ENCODE results near the gene SH2D7. TPM values are rescaled to one million over a fixed set of nuclear protein-coding genes. Genes with fewer than 3 reads are reported as not detected.

The SH2D7 gene
- total RNA-seq, 2 experiments from 2014 or later, result not detected

DNA sequence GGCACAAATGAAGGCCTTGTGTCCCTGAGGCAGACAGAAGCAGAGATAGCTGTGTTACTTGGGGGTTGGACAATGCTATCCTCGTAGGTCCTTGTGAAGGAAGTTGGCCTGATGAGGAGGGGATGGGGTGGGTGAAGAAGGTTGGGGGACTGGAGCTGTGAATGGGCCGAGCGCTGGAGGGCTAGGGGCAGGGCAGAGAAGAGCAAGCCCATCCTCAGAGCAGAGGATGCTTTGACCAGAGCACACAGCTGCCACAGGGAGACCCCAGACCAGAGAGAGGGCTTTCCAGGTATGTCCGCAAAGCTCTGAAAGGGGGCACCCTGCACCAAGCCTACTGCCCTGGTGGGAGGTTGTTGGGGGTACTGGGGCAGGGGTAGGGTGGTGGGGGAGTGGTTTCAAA, 9.2 kb upstream of the SH2D7 start:
- CTCF ChIA-PET, result interaction anchor here (1.3 to 3.2 kb wide), 2 partner anchors 10 to 25 kb away, joined by 3 to 15 read pairs; no protein-coding TSS in a partner anchor
- H3K27ac Mint-ChIP-seq, result no peak overlapping the region
- intact Hi-C loops (cut with micrococcal nuclease), result no loop called here
- POLR2A ChIA-PET, result interaction anchor here (1.1 to 1.4 kb wide), 3 partner anchors 8 to 32 kb away, joined by 3 read pairs; no protein-coding TSS in a partner anchor
- no peaks in the 10 kb centered on the region for H3K27me3 Mint-ChIP-seq
- peaks cover 32% of the 10 kb centered on the region for H3K4me1 Mint-ChIP-seq (ENCODE audit: low read depth)
- H3K4me3 Mint-ChIP-seq, result no peak overlapping the region
- no peaks in the 10 kb centered on the region for H3K9me3 Mint-ChIP-seq
- DNase-seq (no peak), ATAC-seq (no peak)
- TF ChIP-seq, protein P1, sequence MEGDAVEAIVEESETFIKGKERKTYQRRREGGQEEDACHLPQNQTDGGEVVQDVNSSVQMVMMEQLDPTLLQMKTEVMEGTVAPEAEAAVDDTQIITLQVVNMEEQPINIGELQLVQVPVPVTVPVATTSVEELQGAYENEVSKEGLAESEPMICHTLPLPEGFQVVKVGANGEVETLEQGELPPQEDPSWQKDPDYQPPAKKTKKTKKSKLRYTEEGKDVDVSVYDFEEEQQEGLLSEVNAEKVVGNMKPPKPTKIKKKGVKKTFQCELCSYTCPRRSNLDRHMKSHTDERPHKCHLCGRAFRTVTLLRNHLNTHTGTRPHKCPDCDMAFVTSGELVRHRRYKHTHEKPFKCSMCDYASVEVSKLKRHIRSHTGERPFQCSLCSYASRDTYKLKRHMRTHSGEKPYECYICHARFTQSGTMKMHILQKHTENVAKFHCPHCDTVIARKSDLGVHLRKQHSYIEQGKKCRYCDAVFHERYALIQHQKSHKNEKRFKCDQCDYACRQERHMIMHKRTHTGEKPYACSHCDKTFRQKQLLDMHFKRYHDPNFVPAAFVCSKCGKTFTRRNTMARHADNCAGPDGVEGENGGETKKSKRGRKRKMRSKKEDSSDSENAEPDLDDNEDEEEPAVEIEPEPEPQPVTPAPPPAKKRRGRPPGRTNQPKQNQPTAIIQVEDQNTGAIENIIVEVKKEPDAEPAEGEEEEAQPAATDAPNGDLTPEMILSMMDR (IDR thresholded peaks at IDR 0.05), result no peak
- H3K36me3 Mint-ChIP-seq (ENCODE audit: low read depth), result no peaks in the 10 kb centered on the region

DNA sequence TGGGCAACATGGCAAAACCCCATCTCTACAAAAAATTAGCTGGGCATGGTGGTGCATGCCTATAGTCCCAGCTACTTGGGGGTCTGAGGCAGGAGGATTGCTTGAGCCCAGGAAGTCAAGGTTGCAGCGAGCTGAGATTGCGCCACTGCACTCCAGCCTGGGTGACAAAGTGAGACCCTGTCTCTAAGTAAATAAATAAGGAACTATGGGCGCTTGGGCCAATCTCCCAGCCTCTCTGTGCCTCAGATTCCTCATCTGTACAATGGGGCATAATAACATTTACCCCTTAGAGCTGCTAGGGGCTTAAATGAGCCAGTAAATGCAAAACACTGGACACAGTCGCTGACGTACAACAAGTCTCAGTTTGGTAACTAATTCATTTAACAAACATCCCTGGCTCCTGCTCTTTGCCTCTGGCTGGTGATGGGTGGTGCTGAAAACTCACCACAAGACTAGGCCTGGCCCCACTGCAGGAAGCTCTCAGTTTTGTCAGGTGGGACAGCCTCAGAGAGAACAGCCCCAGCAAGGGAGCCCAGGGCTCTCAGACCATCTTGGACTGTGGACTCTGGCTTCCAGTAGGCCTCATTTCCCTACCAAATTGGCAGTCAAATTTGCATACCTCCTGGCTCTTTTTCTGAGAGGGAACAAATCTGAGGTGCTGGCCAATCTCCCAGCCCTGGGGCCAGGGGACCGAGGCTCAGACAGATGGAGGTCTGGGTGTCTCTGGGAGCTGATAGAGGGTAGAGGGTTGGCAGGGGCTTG, 8.5 kb upstream of the SH2D7 start:
- Mint-ChIP-seq H3K27ac (peak overlapping the region; percentile 69), H3K36me3 (ENCODE audit: low read depth) (no peaks in the 10 kb centered on the region), H3K9me3 (no peaks in the 10 kb centered on the region), H3K27me3 (no peaks in the 10 kb centered on the region), H3K4me3 (no peak overlapping the region), H3K4me1 (ENCODE audit: low read depth) (peaks cover 31% of the 10 kb centered on the region)
- intact Hi-C loops (cut with micrococcal nuclease), result no loop called here
- TF ChIP-seq, protein P1 (IDR thresholded peaks at IDR 0.05), result no peak
- DNase-seq (peak; percentile 17), ATAC-seq (no peak)
- ChIA-PET CTCF (interaction anchor here (1.3 to 3.2 kb wide), 2 partner anchors 10 to 24 kb away, joined by 3 to 15 read pairs; no protein-coding TSS in a partner anchor), POLR2A (interaction anchor here (1.1 to 1.2 kb wide), 2 partner anchors 22 to 32 kb away, joined by 3 read pairs; no protein-coding TSS in a partner anchor)

DNA sequence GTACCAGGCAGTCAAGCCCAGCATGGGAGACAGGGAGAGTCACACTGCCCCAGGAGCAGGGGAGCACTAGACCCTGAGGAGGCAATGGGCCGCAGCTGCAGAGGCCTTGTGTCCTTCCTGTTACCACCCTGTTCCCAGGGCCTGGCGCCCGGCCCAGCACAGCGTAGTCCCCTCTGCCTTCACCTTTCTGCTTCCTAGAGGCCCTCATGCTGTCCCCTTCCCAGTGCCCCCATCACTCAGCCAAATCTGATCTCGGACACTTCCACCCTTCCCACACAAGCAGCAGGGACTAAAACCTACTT, 8.0 kb upstream of the SH2D7 start:
- ChIA-PET POLR2A (no interaction called here), CTCF (interaction anchor here (1.3 to 3.2 kb wide), 2 partner anchors 9 to 24 kb away, joined by 3 to 15 read pairs; no protein-coding TSS in a partner anchor)
- no peaks in the 10 kb centered on the region for H3K36me3 Mint-ChIP-seq (ENCODE audit: low read depth)
- peak; percentile 1 for DNase-seq
- H3K4me3 Mint-ChIP-seq, result no peak overlapping the region
- peaks cover 31% of the 10 kb centered on the region for H3K4me1 Mint-ChIP-seq (ENCODE audit: low read depth)
- TF ChIP-seq, protein P1 (IDR thresholded peaks at IDR 0.05), result no peak
- H3K27ac Mint-ChIP-seq, result peak overlapping the region; percentile 69
- intact Hi-C loops (cut with micrococcal nuclease), result no loop called here
- H3K27me3 Mint-ChIP-seq, result no peaks in the 10 kb centered on the region
- H3K9me3 Mint-ChIP-seq, result no peaks in the 10 kb centered on the region
- ATAC-seq, result no peak

DNA sequence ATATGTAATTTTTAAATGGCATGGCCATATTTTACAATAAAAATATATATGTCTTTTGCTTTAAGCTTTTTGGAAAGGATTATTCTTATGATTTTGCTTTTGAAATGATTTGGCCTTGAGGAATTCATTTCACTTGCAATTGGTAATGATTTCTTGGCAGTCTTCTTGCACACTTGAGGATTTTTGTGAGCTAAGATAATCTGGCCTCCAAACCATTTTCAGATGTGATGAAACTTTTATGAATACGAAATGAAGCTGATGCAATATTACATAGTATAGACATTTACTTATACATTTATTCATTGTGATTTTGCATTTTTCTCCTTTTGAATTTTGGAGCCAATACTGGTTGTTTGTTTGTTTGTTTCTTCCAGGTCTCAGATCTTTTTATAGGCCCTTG, 6.4 kb upstream of the SH2D7 start:
- no peaks in the 10 kb centered on the region for H3K36me3 Mint-ChIP-seq (ENCODE audit: low read depth)
- no peak for DNase-seq
- ATAC-seq, result no peak
- peaks cover 31% of the 10 kb centered on the region for H3K4me1 Mint-ChIP-seq (ENCODE audit: low read depth)
- ChIA-PET POLR2A (no interaction called here), CTCF (interaction anchor here (0.7 to 1.4 kb wide), 3 partner anchors 10 to 61 kb away, joined by 3 to 4 read pairs (median 3); no protein-coding TSS in a partner anchor)
- H3K27me3 Mint-ChIP-seq, result no peaks in the 10 kb centered on the region
- intact Hi-C loops (cut with micrococcal nuclease), result no loop called here
- H3K9me3 Mint-ChIP-seq, result no peaks in the 10 kb centered on the region
- H3K27ac Mint-ChIP-seq, result peak overlapping the region; percentile 78
- H3K4me3 Mint-ChIP-seq, result no peak overlapping the region
- TF ChIP-seq, protein P1 (IDR thresholded peaks at IDR 0.05), result no peak
